ENCODE data around the gene AKAP11.

DNA sequence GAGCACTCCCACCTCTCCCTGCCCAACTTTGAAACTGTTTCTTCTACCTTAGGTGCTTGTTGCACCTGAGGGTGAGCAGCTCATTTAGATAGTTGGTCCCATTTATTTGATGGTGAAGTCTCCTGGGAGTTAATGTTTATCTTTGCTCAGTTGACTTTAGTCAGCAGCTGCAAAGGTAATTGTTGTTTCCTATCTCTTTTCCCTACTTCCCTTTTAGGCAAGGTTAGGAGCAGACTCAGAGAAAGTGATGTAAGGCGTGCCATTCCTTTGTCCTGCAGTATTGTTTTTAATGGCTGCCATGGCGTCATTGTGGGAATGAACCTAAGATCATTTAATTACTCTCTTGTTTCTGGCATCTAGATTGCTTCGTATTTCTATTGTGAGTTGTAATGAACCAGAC lies 11.6 kb downstream of the AKAP11 start:
- TF ChIP-seq, protein P1, sequence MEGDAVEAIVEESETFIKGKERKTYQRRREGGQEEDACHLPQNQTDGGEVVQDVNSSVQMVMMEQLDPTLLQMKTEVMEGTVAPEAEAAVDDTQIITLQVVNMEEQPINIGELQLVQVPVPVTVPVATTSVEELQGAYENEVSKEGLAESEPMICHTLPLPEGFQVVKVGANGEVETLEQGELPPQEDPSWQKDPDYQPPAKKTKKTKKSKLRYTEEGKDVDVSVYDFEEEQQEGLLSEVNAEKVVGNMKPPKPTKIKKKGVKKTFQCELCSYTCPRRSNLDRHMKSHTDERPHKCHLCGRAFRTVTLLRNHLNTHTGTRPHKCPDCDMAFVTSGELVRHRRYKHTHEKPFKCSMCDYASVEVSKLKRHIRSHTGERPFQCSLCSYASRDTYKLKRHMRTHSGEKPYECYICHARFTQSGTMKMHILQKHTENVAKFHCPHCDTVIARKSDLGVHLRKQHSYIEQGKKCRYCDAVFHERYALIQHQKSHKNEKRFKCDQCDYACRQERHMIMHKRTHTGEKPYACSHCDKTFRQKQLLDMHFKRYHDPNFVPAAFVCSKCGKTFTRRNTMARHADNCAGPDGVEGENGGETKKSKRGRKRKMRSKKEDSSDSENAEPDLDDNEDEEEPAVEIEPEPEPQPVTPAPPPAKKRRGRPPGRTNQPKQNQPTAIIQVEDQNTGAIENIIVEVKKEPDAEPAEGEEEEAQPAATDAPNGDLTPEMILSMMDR (conservative IDR thresholded peaks at IDR 0.05 in 1 of 2, IDR thresholded peaks at IDR 0.05 in 1 of 2; ENCODE audit: low read depth in 1 of 2, low read length in 2 of 2), result no peak
- no peak for TF ChIP-seq EZH2 (IDR thresholded peaks at IDR 0.05; ENCODE audit: low read length, missing control alignments)
